A673 (cell line): Measurements from ENCODE around the gene PLEKHG3.

Source experiments
- EZH2 ChIP-seq: fragments of 200-600 bp; sonication (generic); IDR thresholded peaks from 2 replicates; pipeline ENCODE4 v1.6.1; 2017; ENCODE audit warnings: borderline replicate concordance, low read depth, mild to moderate bottlenecking, mixed read lengths, antibody characterized with exemption, low read length; ENCODE audit not compliant: poor library complexity, severe bottlenecking
- TF ChIP-seq, protein P1 (sequence below): fragments of 300-800, 200-600 bp; sonication (generic); conservative IDR thresholded peaks from 2 replicates; pipeline ENCODE4 v1.5.1; 2017; ENCODE audit warnings: low read depth, mild to moderate bottlenecking, antibody characterized with exemption, low read length, moderate library complexity, mixed read lengths

DNA sequence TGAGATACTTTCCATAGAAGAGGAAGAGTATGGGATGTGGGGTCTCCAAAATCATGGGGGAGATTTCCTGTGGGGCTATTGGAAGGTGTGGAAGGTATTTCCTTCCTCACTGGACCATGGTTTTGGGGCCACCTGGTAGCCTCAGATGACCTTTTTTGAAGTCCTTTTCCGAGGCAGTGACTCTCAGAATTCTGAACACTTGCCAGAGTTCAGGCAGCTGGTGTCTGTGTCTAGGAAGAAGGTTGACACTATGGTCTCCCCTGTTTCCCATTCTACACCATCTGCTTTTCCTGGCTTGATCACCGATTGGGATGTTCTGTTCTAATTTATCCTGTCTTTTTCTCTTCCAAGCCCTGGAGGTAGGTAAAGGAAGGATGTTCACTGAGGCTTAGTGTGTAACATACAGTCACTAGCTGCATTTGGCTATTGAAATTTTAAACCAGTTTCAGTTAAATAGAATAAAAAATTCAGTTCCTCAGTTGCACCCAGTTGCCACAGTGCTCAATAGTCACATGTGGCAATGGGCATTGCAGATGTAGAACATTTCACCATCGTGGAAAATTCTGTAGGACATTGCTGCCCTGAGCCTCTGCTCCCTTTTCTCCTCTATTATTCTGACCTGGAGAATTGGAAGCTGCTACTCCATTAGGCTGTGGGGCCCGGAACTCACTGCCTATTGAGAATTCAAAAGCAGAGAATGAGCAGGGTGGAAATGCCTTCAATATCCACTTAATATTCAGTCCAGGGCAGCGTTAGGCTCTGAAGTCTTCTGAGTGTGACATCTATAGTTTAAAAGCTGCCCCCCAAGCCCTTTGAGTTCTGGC, 11.0 kb upstream of the PLEKHG3 start:
- TF ChIP-seq, protein P1, sequence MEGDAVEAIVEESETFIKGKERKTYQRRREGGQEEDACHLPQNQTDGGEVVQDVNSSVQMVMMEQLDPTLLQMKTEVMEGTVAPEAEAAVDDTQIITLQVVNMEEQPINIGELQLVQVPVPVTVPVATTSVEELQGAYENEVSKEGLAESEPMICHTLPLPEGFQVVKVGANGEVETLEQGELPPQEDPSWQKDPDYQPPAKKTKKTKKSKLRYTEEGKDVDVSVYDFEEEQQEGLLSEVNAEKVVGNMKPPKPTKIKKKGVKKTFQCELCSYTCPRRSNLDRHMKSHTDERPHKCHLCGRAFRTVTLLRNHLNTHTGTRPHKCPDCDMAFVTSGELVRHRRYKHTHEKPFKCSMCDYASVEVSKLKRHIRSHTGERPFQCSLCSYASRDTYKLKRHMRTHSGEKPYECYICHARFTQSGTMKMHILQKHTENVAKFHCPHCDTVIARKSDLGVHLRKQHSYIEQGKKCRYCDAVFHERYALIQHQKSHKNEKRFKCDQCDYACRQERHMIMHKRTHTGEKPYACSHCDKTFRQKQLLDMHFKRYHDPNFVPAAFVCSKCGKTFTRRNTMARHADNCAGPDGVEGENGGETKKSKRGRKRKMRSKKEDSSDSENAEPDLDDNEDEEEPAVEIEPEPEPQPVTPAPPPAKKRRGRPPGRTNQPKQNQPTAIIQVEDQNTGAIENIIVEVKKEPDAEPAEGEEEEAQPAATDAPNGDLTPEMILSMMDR: no peak
- no peak for TF ChIP-seq EZH2
